Stimulated activated CD8-positive, alpha-beta memory T cell treated with anti-CD3 and anti-CD28 coated beads, Interleukin-15, amount 100 ng/mL, for 4 hours (primary cell): ENCODE measurements around the gene TRPM6.
"Not testable (repeated sequence)": the region's sequence is repeated elsewhere in the genome, so short reads cannot be mapped to it uniquely, and the experiment has no call there.

Experiments
- DNase-seq, 2 donors: peaks; one replicate each; pipeline ENCODE4 v3.0.0-alpha.2; 2020; ENCODE audit warnings: low read depth in 2 of 2

The TRPM6 gene

DNA sequence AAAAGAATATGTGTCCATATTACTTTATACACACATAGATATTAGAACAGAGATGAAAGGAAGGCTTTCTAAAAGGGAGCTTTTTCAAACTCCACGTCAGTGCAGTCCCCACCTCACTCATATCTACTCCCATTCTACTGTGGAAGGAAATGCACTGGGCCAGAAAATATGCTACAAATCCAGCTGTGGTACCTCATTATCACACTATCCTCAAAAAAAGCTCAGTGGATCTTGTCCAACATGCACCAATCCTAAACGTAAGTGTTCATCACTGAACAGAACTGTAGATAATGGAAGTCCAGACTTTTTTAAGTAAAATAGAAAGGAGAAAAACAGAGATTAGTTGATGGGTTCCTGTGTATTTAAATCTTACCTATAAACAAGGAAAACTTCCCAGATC is 27.9 kb downstream of the TRPM6 start:
- no peak for DNase-seq

DNA sequence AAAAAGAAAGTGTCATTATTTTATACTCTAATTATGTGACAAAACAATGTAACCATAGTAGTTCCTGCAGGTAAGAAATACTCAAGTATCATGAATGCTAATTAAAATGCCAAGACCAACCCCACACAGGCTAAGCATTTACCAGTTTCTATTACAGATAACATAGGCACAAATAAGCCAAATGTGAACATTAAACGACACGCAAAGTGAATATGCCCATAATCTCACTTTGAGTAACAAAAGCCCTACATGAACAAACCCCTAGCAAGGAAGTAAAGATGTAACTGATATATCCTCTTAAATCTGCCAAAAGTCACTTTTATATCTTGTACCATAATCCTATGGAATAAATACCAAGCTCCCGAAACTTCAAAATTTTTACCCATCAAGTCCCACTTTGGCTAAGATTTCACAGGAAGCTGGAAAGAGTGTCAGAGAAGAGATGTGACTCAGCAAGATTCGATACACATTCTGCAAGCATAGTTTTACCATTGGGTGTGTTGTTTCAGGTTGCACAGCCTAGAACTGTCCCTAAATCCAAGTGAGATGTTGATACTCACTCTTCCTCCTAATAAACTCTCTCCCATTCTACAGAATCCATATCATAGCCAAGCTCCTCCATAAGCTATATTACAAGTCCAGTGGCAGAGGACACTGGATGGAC is 28.8 kb downstream of the TRPM6 start:
- no peak for DNase-seq

GRCh38 chr9:74856989-74857388 is 30.7 kb downstream of the TRPM6 start:
- DNase-seq = no peak

- no peak for DNase-seq
Observed at GRCh38 chr9:74855072-74855471, 32.6 kb downstream of the TRPM6 start.

- not testable (repeated sequence) for DNase-seq
Observed at GRCh38 chr9:74853024-74853423, 34.7 kb downstream of the TRPM6 start.

GRCh38 chr9:74848153-74848525 is 39.6 kb downstream of the TRPM6 start:
- no peak for DNase-seq

- no peak for DNase-seq
Observed at GRCh38 chr9:74847478-74848152, 40.1 kb downstream of the TRPM6 start.

DNA sequence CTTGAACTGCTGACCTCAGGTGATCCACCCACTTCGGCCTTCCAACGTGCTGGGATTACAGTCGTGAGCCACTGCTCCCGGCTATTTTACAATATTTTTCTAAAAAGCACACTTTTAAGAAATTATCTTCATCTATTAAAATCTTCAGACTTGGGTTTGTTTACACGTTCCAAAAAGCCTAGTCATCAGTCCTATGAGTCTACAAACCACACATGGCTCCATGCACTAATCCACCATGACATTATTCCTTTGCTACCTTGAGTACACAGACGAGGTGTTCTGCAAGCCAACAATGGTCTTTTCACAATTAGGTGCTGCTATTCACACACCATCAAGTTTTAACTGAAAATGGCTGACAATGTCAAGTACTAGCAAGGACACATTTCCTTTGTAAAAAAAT is 41.0 kb downstream of the TRPM6 start:
- no peak for DNase-seq

DNA sequence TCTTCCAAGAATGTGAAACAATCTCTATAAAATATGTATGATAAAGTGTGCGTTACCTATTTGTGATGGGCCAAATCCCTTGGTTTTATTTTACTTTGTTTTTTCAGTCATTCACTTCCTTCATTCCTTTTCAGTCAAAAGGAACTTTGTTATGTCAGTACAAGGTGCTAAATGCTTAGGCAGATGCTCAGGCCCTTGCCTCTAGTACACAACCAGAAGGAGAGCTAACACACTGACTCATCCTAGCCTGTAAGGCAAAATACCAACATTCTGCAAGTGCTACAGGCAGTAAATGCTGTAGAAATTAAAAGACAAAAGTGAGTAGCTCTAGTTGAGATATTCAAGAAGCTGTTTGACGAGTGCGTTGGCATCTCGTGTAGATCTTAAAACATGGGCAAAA is 49.4 kb downstream of the TRPM6 start:
- DNase-seq = no peak

DNA sequence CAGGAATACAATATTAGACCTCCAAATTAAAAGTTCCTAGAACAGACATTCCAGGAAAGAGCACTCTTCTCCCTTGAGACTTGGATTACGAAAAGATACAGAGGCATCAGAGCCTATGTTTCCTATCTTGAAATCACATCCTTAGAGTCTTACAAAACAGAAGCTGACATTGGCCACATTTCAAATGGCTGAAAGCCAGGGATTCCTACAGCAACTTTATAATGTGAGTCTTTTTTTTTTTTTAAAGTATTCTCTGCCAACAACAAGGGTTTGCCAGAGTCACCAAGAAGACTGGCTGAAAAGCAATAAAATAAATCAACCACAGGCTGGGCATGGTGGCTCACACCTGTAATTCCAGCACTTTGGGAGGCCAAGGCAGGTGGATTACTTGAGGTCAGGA is 63.1 kb downstream of the TRPM6 start:
- DNase-seq = no peak

DNA sequence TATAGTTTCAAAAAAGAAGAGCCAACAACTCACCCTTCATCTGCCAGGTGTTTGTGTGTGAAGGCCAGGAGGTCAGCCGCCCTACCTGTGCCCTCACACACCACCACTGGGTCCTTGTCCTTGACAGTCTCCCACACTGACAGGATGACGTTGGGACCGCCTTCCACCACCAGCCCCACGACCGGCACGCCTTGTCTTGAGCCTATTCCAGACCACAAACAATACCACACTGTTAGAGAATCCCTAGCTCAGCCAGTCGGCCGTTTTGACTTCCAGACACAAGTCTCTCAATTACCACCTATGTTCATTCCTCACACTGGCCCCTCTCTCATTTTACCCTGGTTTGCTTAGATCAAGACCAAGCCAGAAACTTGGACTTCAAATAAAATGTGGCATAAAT is 66.1 kb downstream of the TRPM6 start:
- no peak for DNase-seq

DNA sequence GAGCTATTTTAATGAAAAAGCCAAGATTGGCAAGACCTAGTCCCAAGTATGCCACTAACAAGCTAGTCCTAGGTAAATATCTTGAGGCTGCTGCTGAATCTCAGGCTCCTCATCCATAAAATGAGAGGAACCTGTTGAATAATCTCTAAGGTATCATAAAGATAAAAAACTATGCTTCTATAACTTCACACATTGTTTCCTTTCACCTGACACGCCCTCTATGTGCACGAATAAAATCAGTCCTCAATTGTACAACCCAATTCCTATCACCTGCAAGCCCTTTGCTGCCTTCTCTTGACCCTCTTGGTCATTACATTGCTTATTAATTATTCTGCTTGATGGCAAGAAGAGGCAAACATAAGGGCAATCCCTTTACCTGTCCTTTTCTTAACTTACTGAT is 69.9 kb downstream of the TRPM6 start:
- DNase-seq = no peak

DNA sequence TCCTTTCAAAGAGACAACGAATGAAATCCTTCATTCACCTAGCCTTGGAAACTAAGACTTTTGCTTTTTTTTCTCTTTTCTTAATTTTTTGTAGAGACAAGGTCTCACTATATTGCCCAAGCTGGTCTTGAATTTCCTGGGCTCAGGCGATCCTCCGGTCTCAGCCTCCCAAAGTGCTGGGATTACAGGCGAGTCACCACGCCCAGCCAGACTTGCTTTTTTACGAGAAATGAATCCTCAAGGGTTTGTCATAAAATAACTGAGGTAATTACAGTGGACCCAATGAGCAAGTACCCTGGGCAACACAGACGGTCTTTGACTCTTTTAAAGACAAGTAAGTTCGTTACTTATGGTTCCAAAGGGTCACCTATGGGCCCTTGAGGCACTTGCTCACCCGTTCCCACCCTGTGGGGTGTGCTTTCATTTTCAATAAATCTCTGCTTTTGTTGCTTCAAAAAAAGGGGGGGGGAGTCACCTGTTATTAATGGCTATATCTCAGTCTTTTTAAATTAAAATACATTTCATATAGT is 70.4 kb downstream of the TRPM6 start:
- DNase-seq = no peak

GRCh38 chr9:74810200-74810599 is 77.5 kb downstream of the TRPM6 start:
- no peak for DNase-seq

- no peak for DNase-seq
Observed at GRCh38 chr9:74804018-74804385, 83.7 kb downstream of the TRPM6 start.

DNA sequence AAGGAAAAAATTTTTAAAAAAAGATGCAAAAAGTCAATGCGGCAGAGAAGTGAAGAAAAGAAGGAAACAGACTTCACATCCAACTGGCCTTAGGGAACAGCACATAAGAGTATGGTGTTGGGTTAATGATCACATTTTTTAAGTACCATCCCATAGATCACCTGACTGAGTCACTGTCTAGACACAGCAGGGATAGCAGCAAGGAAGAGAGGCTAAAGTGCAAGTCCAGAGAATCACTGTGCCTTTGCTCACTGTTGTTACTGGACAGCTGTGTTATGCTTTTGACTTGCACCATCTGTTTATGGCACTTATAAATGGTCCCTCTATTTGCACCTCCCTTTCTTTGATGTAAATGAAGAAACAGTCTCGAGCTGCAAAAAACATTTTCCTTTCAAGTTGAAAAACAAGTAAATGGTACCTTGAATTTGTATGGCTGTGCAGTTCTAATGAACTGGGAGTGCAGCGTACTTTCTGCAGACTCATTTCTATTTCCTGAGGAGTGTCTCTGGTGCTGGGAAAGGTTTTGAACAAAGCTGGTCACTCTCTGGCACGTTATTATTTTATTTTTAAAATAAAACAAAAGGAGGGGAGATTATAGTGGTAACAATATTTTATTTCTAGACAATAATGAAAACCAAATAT is 84.2 kb downstream of the TRPM6 start:
- DNase-seq = no peak

DNA sequence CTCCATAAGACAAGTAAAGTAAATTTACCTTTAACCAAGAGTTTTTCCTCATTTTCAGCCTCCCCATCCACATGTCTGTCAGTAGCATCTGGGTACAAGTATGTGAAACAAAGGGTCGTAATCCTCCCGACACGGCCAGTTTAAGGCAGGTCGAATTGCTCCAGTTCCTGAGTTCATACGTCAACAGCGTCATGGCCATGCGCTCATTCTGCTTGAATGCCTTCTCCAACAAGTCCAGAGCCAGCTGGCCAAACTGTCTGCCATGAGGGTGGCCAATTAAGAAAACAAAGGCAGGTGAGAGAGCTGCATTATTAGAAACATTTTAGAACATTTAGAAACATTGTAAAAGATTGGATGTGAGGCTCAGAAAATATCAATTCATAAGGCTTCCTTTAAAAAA is 87.5 kb downstream of the TRPM6 start:
- DNase-seq = no peak

GRCh38 chr9:74795803-74796202 is 91.9 kb downstream of the TRPM6 start:
- DNase-seq = no peak

- no peak for DNase-seq
Observed at GRCh38 chr9:74795081-74795480, 92.6 kb downstream of the TRPM6 start.

DNA sequence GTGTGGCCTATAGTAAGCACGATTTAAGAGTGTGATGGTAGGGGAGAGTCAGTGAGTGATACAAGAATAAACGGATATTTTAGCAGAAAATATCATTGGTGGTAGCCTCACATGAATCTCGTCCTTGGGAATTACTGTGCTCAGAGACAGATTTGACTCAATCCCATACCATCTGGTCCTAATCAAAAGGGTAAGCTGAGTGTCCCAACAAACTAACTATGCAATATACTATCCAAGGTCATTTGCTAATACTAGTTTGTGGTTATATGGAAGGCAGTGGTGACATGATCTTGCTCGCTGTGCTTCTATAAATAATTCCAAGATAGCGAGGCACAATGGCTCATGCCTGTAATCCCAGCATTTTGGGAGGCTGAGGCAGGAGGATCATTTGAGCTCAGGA is 103.2 kb downstream of the TRPM6 start:
- DNase-seq = no peak

DNA sequence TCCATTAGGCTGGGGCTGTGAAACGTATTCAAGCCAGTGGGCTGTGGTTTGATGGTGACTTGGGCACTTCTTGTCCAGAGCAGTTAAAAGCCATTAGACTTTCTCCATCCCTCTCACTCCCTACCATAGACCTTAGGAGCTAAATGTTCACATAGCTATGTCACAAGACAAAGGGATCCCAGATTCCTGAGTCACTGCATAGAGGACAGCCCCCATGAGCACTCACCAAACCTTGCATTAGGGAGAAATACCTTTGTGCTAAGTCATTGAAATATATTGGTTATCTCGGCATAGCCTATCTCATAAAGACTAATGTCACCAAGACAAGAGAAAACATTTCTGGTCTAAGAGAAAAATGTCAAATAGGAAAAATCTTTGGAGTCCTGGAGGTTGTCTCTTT is 104.3 kb downstream of the TRPM6 start:
- DNase-seq = no peak

DNA sequence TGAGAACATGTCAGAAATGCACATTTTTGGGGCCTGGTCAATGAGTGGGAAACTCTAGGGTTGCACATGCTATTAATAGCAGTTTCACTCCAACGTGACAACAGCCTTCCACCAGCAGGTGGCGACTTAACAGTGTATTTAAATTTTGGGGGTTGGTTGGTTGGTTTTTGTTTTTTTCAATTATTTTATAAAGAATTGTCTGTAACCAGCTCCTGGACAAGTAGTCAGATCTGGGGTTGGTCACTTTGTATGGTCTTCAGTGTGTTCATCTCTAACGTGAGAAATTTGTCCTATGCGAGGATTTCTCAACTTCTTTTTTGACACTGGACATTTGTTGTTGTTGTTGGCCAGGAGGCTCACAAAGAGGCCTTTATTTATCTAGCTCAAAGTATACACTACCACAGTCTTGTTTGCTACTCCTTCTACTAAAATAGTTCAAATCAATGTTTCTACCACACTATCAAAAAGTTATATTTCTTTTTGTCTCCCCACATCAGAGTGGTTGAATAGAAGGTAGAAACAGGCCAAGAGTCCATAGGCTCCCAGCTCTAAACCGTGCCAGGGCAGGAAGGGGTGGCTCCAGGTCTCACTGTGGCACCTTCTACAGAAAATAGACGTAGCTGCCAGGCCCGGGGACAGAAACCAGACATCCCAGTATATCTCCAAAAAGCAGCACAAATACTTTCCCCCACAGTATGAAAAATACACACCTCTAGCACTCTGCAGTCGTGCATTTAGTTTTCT is 110.4 kb downstream of the TRPM6 start:
- DNase-seq = peak in 1 of 2 donors; percentile 39
